GM10266 (cell line): ENCODE measurements around the gene DHX15.

Experiments used
- DNase-seq: peaks from one replicate; pipeline ENCODE4 v3.0.0; 2012; ENCODE audit errors: extremely low spot score
- CTCF ChIP-seq: IDR thresholded peaks from 2 replicates; pipeline ENCODE4 v1.5.1; 2012; ENCODE audit warnings: mild to moderate bottlenecking, low read depth; ENCODE audit not compliant: control insufficient read depth, insufficient read depth; ENCODE audit errors: missing control alignments

DHX15 gene

GRCh38 chr4:24614881-24615280 is 30.5 kb upstream of the DHX15 start:
- no peak for DNase-seq
- TF ChIP-seq CTCF: no peak

GRCh38 chr4:24613502-24613901 is 29.1 kb upstream of the DHX15 start:
- no peak for TF ChIP-seq CTCF
- DNase-seq: no peak

- TF ChIP-seq CTCF: no peak
- DNase-seq: no peak
These were observed 27.2 kb upstream of the DHX15 start for GRCh38 chr4:24611575-24611974.

GRCh38 chr4:24607334-24607733 is 23.0 kb upstream of the DHX15 start:
- DNase-seq: no peak
- no peak for TF ChIP-seq CTCF

- no peak for DNase-seq
- no peak for TF ChIP-seq CTCF
These were observed 20.9 kb upstream of the DHX15 start for GRCh38 chr4:24605216-24605615.

GRCh38 chr4:24604558-24605214 is 20.3 kb upstream of the DHX15 start:
- TF ChIP-seq CTCF: no peak
- DNase-seq: no peak

GRCh38 chr4:24603343-24603742 is 19.0 kb upstream of the DHX15 start:
- DNase-seq: no peak
- TF ChIP-seq CTCF: no peak
